Esophagus (tissue), 2 donors: Measurements from ENCODE around the gene PROSER1. TPM values are rescaled to one million over a fixed set of nuclear protein-coding genes. Genes with fewer than 3 reads are reported as not detected.

Experiments used
- H3K27ac ChIP-seq, 2 donors: one replicate each; pipeline ENCODE4 v1.5.1; 2013; ENCODE audit warnings: low read depth in 2 of 2, mild to moderate bottlenecking in 2 of 2, inconsistent platforms in 1 of 2, low read length in 1 of 2, moderate library complexity in 1 of 2
- H3K27me3 ChIP-seq, 2 donors: one replicate each; pipeline ENCODE4 v1.6.1; 2013; ENCODE audit warnings: low read length in 2 of 2, control low read depth in 1 of 2, mild to moderate bottlenecking in 1 of 2; ENCODE audit not compliant: insufficient read depth in 2 of 2, control insufficient read depth in 1 of 2
- H3K36me3 ChIP-seq, 2 donors: one replicate each; pipeline ENCODE4 v1.6.1; 2013; ENCODE audit warnings: low read length in 1 of 2; ENCODE audit not compliant: control insufficient read depth in 2 of 2, insufficient read depth in 2 of 2
- H3K4me1 ChIP-seq, 2 donors: one replicate each; pipeline ENCODE4 v1.6.1; 2013; ENCODE audit warnings: low read length in 1 of 2; ENCODE audit not compliant: control insufficient read depth in 2 of 2, insufficient read depth in 2 of 2
- H3K4me3 ChIP-seq, 2 donors: one replicate each; pipeline ENCODE4 v1.5.1; 2013; ENCODE audit warnings: low read length in 2 of 2, mild to moderate bottlenecking in 2 of 2, low read depth in 1 of 2, moderate library complexity in 1 of 2
- H3K9me3 ChIP-seq, 2 donors: one replicate each; pipeline ENCODE4 v1.6.1; 2013; ENCODE audit warnings: mild to moderate bottlenecking in 2 of 2, low read depth in 1 of 2, low read length in 1 of 2, moderate library complexity in 1 of 2; ENCODE audit not compliant: control insufficient read depth in 2 of 2, insufficient read depth in 1 of 2
- WGBS, 2 donors: extraction: QIAGEN DNeasy Blood & Tissue Kit; methylation state at CpG; one replicate each; pipeline ENCODE4 v1.1.7; 2013; 5-methylcytosine and 5-hydroxymethylcytosine counted together
- polyA plus RNA-seq, 2 donors: library from polyadenylated mRNA; stranded (reverse); fragments of 200-250 nt; gene quantifications; one replicate each; pipeline ENCODE4 v1.2.3, GENCODE V29; 2013
- donor health status: healthy with polysubstance abuse.
- donor health status: Bipolar disorder and iron deficiency.

Gene PROSER1
- polyA plus RNA-seq, 2 donors = 7.3 to 8.8 TPM

DNA sequence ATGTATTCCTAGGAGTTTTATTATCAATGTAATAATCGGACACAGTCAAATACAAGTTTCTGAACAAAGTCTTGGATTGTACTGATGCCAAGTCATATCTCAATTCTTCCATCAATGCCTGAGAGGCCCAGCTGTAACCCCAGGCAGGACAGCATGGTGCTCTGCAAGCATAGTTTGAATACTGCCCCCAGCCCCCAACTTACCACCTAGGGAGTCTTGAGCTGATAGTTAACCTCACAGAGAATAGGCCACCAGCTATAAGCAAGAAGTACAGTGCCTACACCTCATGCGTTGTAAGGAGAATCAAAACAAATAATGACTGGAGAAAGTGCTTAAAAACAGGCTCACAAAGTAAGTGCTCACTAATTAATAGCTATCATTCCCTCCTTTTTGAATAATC lies 2.7 kb downstream of the PROSER1 start:
- Histone ChIP-seq H3K4me1 (peaks cover 0 to 2% of the 10 kb centered on the region in 2 donors), H3K9me3 (no peaks in the 10 kb centered on the region), H3K27me3 (no peaks in the 10 kb centered on the region), H3K4me3 (peak overlapping the region in 1 of 2 donors; percentile 38), H3K36me3 (peaks cover 0 to 3% of the 10 kb centered on the region in 2 donors), H3K27ac (no peak overlapping the region)
- 48 to 51% methylated on average over 2 of the region's 2 CpGs for WGBS, 2 donors

DNA sequence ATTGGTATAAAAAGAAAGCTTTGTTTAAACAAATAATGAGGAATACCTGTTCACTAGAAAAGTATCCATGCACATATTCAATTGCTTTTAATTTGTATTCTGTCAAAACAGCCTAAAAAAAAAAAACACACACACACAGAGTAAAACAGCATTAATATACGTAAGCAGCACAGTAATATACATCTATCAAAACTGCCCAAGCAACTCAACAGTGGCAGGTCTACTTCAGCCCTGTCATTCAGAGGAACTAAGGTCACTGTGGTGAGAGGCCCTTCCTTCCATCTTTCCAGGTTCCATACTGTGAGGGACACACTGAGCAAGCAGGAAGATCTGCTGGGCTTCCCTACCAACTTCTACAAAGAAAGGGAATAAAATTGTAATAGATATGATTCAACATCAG lies 3.8 kb downstream of the PROSER1 start:
- Histone ChIP-seq H3K27me3 (no peaks in the 10 kb centered on the region), H3K9me3 (no peaks in the 10 kb centered on the region)

GRCh38 chr13:39032150-39032549 lies 5.7 kb downstream of the PROSER1 start:
- Histone ChIP-seq H3K4me3 (no peak overlapping the region), H3K4me1 (peaks cover 0 to 2% of the 10 kb centered on the region in 2 donors), H3K36me3 (peaks cover 0 to 3% of the 10 kb centered on the region in 2 donors), H3K27me3 (no peaks in the 10 kb centered on the region), H3K9me3 (no peaks in the 10 kb centered on the region), H3K27ac (no peak overlapping the region)
- WGBS, 2 donors = 96 to 97% methylated on average over 1 of the region's 1 CpG

More for the DNA sequence above, 3.8 kb downstream of the PROSER1 start:
- Histone ChIP-seq H3K4me1 (peaks cover 0 to 2% of the 10 kb centered on the region in 2 donors), H3K27ac (no peak overlapping the region), H3K36me3 (peaks cover 0 to 3% of the 10 kb centered on the region in 2 donors), H3K4me3 (no peak overlapping the region)
- 77 to 87% methylated on average over 1 of the region's 1 CpG for WGBS, 2 donors

GRCh38 chr13:39025433-39025839 lies 12.5 kb downstream of the PROSER1 start:
- Histone ChIP-seq H3K27me3 (no peaks in the 10 kb centered on the region), H3K4me1 (peaks cover 0 to 2% of the 10 kb centered on the region in 2 donors), H3K36me3 (peaks cover 0 to 8% of the 10 kb centered on the region in 2 donors), H3K9me3 (no peaks in the 10 kb centered on the region), H3K4me3 (no peak overlapping the region), H3K27ac (no peak overlapping the region)
- WGBS, 2 donors = 66 to 72% methylated on average over 2 of the region's 2 CpGs

GRCh38 chr13:39023761-39024160 lies 14.1 kb downstream of the PROSER1 start:
- no peak overlapping the region for H3K4me3 ChIP-seq
- H3K9me3 ChIP-seq = no peaks in the 10 kb centered on the region
- H3K36me3 ChIP-seq = peaks cover 0 to 8% of the 10 kb centered on the region in 2 donors
- H3K4me1 ChIP-seq = peaks cover 0 to 2% of the 10 kb centered on the region in 2 donors
- no peak overlapping the region for H3K27ac ChIP-seq
- no peaks in the 10 kb centered on the region for H3K27me3 ChIP-seq

DNA sequence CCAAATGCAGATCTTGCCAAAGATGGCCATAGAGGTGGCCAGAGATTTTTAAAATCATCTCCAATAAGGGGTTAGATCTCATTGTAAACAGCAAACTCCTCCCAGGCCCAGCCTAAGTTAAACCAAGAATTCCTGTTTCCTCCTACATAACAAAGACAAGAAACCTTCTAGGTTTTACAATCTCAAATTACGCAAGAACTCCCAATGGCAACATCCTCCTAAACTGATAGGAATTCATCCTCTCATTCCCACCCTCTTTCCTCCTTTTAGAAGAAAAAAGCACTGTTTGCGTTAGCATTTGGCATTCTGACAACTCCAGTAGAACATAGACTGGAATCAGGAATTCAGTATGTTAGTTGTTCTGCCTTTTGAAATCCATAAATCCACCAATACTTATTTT lies 14.6 kb downstream of the PROSER1 start:
- H3K9me3 ChIP-seq = no peaks in the 10 kb centered on the region
- no peak overlapping the region for H3K27ac ChIP-seq
- peaks cover 0 to 2% of the 10 kb centered on the region in 2 donors for H3K4me1 ChIP-seq
- H3K36me3 ChIP-seq = peaks cover 0 to 8% of the 10 kb centered on the region in 2 donors
- 86 to 91% methylated on average over 2 of the region's 2 CpGs for WGBS, 2 donors
- no peaks in the 10 kb centered on the region for H3K27me3 ChIP-seq
- H3K4me3 ChIP-seq = no peak overlapping the region

DNA sequence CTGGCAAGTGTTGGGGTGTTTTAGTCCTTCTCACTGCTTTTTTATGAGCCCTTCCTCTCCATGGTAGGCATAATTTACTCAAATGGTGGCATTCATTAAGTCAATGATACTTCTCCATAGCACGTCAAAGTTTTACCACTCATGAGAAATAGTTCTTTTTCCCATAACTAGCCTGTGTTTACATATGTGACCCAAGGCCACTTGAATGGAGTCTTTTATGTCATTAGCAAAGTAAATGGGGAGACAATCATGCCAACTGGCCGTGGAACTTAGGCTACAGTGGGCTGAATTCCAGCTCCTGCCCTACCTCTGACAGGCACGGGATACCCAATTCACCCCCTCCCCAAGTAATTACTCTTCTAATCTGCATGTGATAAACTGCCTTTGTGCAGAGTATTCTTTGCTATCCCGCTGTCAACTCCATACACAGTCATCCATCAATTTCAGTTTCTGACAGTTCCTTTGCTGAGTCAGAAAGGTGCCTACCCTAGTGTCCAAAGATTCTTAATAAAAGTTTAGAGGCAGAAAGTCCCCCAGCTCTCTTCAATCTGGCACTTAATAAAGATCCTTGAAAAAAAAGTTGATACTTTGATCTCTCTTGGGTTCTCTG lies 16.9 kb downstream of the PROSER1 start:
- Histone ChIP-seq H3K27me3 (no peaks in the 10 kb centered on the region), H3K4me3 (no peak overlapping the region), H3K4me1 (peaks cover 0 to 2% of the 10 kb centered on the region in 2 donors), H3K36me3 (peaks cover 4 to 15% of the 10 kb centered on the region in 2 donors), H3K9me3 (no peaks in the 10 kb centered on the region), H3K27ac (no peak overlapping the region)
- WGBS, 2 donors = 70 to 82% methylated on average over 4 of the region's 4 CpGs

- WGBS, 2 donors = 18 to 20% methylated on average over 2 of the region's 2 CpGs
- no peak overlapping the region for H3K27ac ChIP-seq
- no peaks in the 10 kb centered on the region for H3K27me3 ChIP-seq
- no peaks in the 10 kb centered on the region for H3K9me3 ChIP-seq
- H3K4me1 ChIP-seq = no peaks in the 10 kb centered on the region
- H3K36me3 ChIP-seq = peaks cover 7 to 22% of the 10 kb centered on the region in 2 donors
- no peak overlapping the region for H3K4me3 ChIP-seq
Observed at GRCh38 chr13:39016787-39017186, 21.1 kb downstream of the PROSER1 start.

DNA sequence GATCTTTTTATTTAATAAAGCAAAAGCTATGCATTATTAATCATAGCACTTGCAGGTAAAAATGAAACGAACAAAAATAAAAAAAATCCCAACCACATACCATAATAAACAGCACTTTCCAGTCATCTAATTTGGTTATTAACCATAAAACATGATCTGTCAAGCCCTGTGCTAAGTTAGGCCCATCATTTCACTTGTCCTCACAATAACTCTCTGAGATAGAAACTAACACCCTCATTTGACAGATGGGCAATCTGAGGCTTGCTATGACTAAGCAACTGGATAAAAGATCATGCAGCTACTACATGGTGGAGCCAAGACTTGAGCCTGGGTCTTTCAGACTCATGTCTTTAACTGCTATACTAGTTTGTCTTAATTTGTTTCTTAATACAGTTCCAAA lies 21.8 kb downstream of the PROSER1 start:
- H3K4me1 ChIP-seq = no peaks in the 10 kb centered on the region
- H3K4me3 ChIP-seq = no peak overlapping the region
- peaks cover 7 to 22% of the 10 kb centered on the region in 2 donors for H3K36me3 ChIP-seq
- H3K9me3 ChIP-seq = no peaks in the 10 kb centered on the region
- H3K27ac ChIP-seq = no peak overlapping the region
- H3K27me3 ChIP-seq = no peaks in the 10 kb centered on the region
- 47 to 54% methylated on average over 1 of the region's 1 CpG for WGBS, 2 donors

- H3K27me3 ChIP-seq = no peaks in the 10 kb centered on the region
- no peak overlapping the region for H3K27ac ChIP-seq
- H3K36me3 ChIP-seq = peaks cover 9 to 22% of the 10 kb centered on the region in 2 donors
- H3K9me3 ChIP-seq = no peaks in the 10 kb centered on the region
- 89 to 98% methylated on average over 5 of the region's 5 CpGs for WGBS, 2 donors
- no peak overlapping the region for H3K4me3 ChIP-seq
- H3K4me1 ChIP-seq = no peaks in the 10 kb centered on the region
Observed at GRCh38 chr13:39013462-39013861, 24.4 kb downstream of the PROSER1 start.
